IPS-18c (cell line): Measurements from ENCODE around the gene HDAC7.

Experiments used
- H3K4me3 ChIP-seq: 2 replicates; pipeline ENCODE4 v1.7.0; 2013; ENCODE audit warnings: low read depth, mild to moderate bottlenecking, low read length, moderate library complexity; ENCODE audit not compliant: insufficient read depth
- H3K9me3 ChIP-seq: one replicate; pipeline ENCODE4 v1.6.1; 2013; ENCODE audit warnings: mild to moderate bottlenecking, low read length, moderate library complexity; ENCODE audit not compliant: control insufficient read depth, insufficient read depth

Gene HDAC7

GRCh38 chr12:47770086-47770726 is 49.5 kb downstream of the HDAC7 start:
- Histone ChIP-seq H3K9me3 (peaks cover 6% of the 10 kb centered on the region), H3K4me3 (no peak overlapping the region)

GRCh38 chr12:47769234-47770085 is 50.2 kb downstream of the HDAC7 start:
- H3K9me3 ChIP-seq = peaks cover 6% of the 10 kb centered on the region
- no peak overlapping the region for H3K4me3 ChIP-seq

- Histone ChIP-seq H3K4me3 (no peak overlapping the region), H3K9me3 (peaks cover 6% of the 10 kb centered on the region)
Observed at GRCh38 chr12:47768323-47768811, 51.3 kb downstream of the HDAC7 start.

GRCh38 chr12:47767216-47767724 is 52.4 kb downstream of the HDAC7 start:
- Histone ChIP-seq H3K4me3 (no peak overlapping the region), H3K9me3 (peaks cover 6% of the 10 kb centered on the region)

GRCh38 chr12:47766502-47767215 is 53.0 kb downstream of the HDAC7 start:
- Histone ChIP-seq H3K9me3 (peaks cover 6% of the 10 kb centered on the region), H3K4me3 (no peak overlapping the region)

- Histone ChIP-seq H3K4me3 (no peak overlapping the region), H3K9me3 (peaks cover 8% of the 10 kb centered on the region)
Observed at GRCh38 chr12:47763481-47764346, 56.0 kb downstream of the HDAC7 start.

GRCh38 chr12:47762850-47763465 is 56.7 kb downstream of the HDAC7 start:
- H3K4me3 ChIP-seq = no peak overlapping the region
- peaks cover 6% of the 10 kb centered on the region for H3K9me3 ChIP-seq

- peaks cover 2% of the 10 kb centered on the region for H3K9me3 ChIP-seq
- peak within 1 kb of the TSS; percentile 66 for H3K4me3 ChIP-seq
Observed at GRCh38 chr12:47758834-47759690, 60.6 kb downstream of the HDAC7 start, which contains the start of gene RAPGEF3. RAPGEF3 (minus strand) TSS chr12:47758880; CDS start chr12:47758556, 324 bp downstream.

- H3K9me3 ChIP-seq = peaks cover 2% of the 10 kb centered on the region
- H3K4me3 ChIP-seq = peak overlapping the region; percentile 66
Observed at GRCh38 chr12:47758584-47758833, 61.2 kb downstream of the HDAC7 start.

GRCh38 chr12:47757840-47758583 is 61.7 kb downstream of the HDAC7 start:
- Histone ChIP-seq H3K4me3 (peak overlapping the region; percentile 66; the same call in 1 of the 2 replicates), H3K9me3 (peaks cover 2% of the 10 kb centered on the region)

GRCh38 chr12:47757364-47757839 is 62.3 kb downstream of the HDAC7 start:
- Histone ChIP-seq H3K4me3 (peak overlapping the region; percentile 20; the same call in 1 of the 2 replicates), H3K9me3 (peaks cover 2% of the 10 kb centered on the region)

- no peak overlapping the region for H3K4me3 ChIP-seq
- peaks cover 2% of the 10 kb centered on the region for H3K9me3 ChIP-seq
Observed at GRCh38 chr12:47755655-47756562, 63.8 kb downstream of the HDAC7 start.

GRCh38 chr12:47754881-47755280 is 64.8 kb downstream of the HDAC7 start:
- H3K9me3 ChIP-seq = peaks cover 2% of the 10 kb centered on the region
- H3K4me3 ChIP-seq = no peak overlapping the region

- Histone ChIP-seq H3K9me3 (peaks cover under 1% of the 10 kb centered on the region), H3K4me3 (no peak overlapping the region)
Observed at GRCh38 chr12:47754126-47754525, 65.6 kb downstream of the HDAC7 start.
